Naive thymus-derived CD4-positive, alpha-beta T cell (primary cell): ENCODE measurements around the gene PZP. TPM values are rescaled to one million over a fixed set of nuclear protein-coding genes. Genes with fewer than 3 reads are reported as not detected.
A peak's percentile ranks its signal among the peaks of the same experiment; 100 is the strongest.
"Not testable (repeated sequence)": the region's sequence is repeated elsewhere in the genome, so short reads cannot be mapped to it uniquely, and the experiment has no call there.

Source experiments
- ATAC-seq: fragments of 150-1000 bp; cut with Tn5 transposase; 2 replicates; pipeline ENCODE4 v1.10.0; 2021; ENCODE audit warnings: mild to moderate bottlenecking, moderate library complexity
- CTCF ChIA-PET: fragments of 350-600 bp; sonication (Branson Sonifier 250); formaldehyde crosslinking; loops from one replicate; lab custom pipeline; 2021; ENCODE audit warnings: antibody characterized with exemption; lab: Charles Lee
- POLR2A ChIA-PET: fragments of 350-600 bp; sonication (Branson Sonifier 250); formaldehyde crosslinking; loops from one replicate; lab custom pipeline; 2021; ENCODE audit warnings: antibody characterized with exemption, inconsistent platforms; lab: Charles Lee
- DNase-seq, 9 donors: peaks; one replicate each; pipeline versions ENCODE4 v3.0.0 to v3.0.0-alpha.2; 2020 to 2022; ENCODE audit warnings: mixed read lengths in 1 of 9
- H3K27ac ChIP-seq: one replicate; pipeline ENCODE4 v1.7.0; 2013; ENCODE audit warnings: mild to moderate bottlenecking, low read depth, low read length, moderate library complexity
- H3K27me3 ChIP-seq, 2 donors: one replicate each; pipeline ENCODE4 v1.7.0; 2013; ENCODE audit warnings: low read length in 2 of 2, mild to moderate bottlenecking in 2 of 2, moderate library complexity in 2 of 2; ENCODE audit not compliant: control insufficient read depth in 2 of 2, insufficient read depth in 2 of 2
- H3K36me3 ChIP-seq, 3 experiments: 1 replicate in 2 of 3; 2 replicates in 1 of 3; pipeline ENCODE4 v1.7.0; 2013; ENCODE audit warnings: low read length in 3 of 3, mild to moderate bottlenecking in 3 of 3, moderate library complexity in 1 of 3; ENCODE audit not compliant: insufficient read depth in 3 of 3, control insufficient read depth in 2 of 3
- H3K4me1 ChIP-seq, 2 donors: one replicate each; pipeline ENCODE4 v1.7.0; 2013; ENCODE audit warnings: low read length in 2 of 2, mild to moderate bottlenecking in 2 of 2, moderate library complexity in 1 of 2; ENCODE audit not compliant: control insufficient read depth in 2 of 2, insufficient read depth in 2 of 2
- H3K4me3 ChIP-seq: 2 replicates; pipeline ENCODE4 v1.7.0; 2013; ENCODE audit warnings: mild to moderate bottlenecking, low read length
- H3K9me3 ChIP-seq, 3 experiments: 1 replicate in 2 of 3; 2 replicates in 1 of 3; pipeline ENCODE4 v1.7.0; 2013; ENCODE audit warnings: low read length in 3 of 3; ENCODE audit not compliant: control insufficient read depth in 2 of 3
- H3K27ac Mint-ChIP-seq, 9 donors: one replicate each; pipeline ENCODE4 v1.8.0; 2020 to 2022; ENCODE audit warnings: mixed read lengths in 9 of 9, mild to moderate bottlenecking in 8 of 9, moderate library complexity in 5 of 9, inconsistent platforms in 2 of 9
- H3K27me3 Mint-ChIP-seq, 5 donors: one replicate each; pipeline ENCODE4 v1.8.0; 2021 to 2022; ENCODE audit warnings: mixed read lengths in 5 of 5, mild to moderate bottlenecking in 1 of 5
- H3K36me3 Mint-ChIP-seq, 5 donors: one replicate each; pipeline ENCODE4 v1.8.0; 2020 to 2022; ENCODE audit warnings: mixed read lengths in 5 of 5, mild to moderate bottlenecking in 3 of 5, inconsistent platforms in 1 of 5
- H3K4me1 Mint-ChIP-seq, 7 donors: one replicate each; pipeline ENCODE4 v1.8.0; 2020 to 2022; ENCODE audit warnings: mixed read lengths in 7 of 7, mild to moderate bottlenecking in 3 of 7, inconsistent platforms in 1 of 7
- H3K4me3 Mint-ChIP-seq, 10 donors: one replicate each; pipeline ENCODE4 v1.8.0; 2020 to 2022; ENCODE audit warnings: mild to moderate bottlenecking in 10 of 10, mixed read lengths in 10 of 10, moderate library complexity in 6 of 10, inconsistent platforms in 2 of 10
- H3K9me3 Mint-ChIP-seq, 11 donors: one replicate each; pipeline ENCODE4 v1.8.0; 2020 to 2022; ENCODE audit warnings: mixed read lengths in 11 of 11, mild to moderate bottlenecking in 4 of 11, inconsistent platforms in 1 of 11, moderate library complexity in 1 of 11
- intact Hi-C, 2 donors: fragments of 100-400 bp; cut with micrococcal nuclease; formaldehyde crosslinking; loops; one replicate each; pipeline ENCODE4 v1.15.1; 2023
- polyA plus RNA-seq, 2 donors: library from polyadenylated mRNA; unstranded; fragments of 300-500 nt; fragmentation: Illumina TruSeq; gene quantifications; one replicate each; pipeline ENCODE4 v1.2.3, GENCODE V29; 2021
- total RNA-seq, 6 experiments: library from RNA in 5 of 6; stranded (reverse) in 5 of 6; gene quantifications; 1 replicate in 5 of 6; 2 replicates in 1 of 6; pipeline ENCODE4 v1.2.3 and lab custom pipeline; 2021 to 2026

The PZP gene
- total and polyA plus RNA-seq, 7 experiments from 2014 or later, result not detected

DNA sequence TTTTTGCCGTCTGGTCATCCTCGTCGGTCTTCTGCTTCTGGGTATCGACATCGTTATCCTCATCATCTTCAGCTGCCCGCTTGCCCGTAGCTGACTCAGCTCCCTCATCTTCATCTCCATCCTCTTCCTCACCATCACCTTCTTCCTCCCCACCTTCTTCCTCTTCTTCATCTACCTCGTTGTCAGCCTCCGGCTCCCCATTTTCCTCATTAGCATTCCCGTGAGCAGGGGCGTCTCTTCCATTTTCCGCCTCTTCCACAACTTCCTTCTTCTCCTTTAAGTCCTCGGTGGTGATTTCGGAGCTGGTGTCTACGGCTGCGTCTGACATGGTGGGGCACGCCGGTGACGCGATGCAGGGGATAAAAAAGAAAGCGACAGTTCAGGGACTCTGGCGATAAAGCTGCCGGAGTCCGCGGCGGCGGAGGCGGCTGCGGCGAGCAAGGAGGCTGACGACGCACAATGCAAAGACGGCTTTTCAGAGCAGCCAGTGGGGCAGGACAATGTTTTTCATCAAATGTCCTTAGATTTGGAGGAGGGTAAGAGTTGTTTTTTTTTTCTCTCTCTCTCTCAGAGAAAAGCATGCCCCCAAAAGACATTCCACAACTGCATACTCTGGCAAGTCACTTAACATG, 31.9 kb upstream of the PZP start:
- H3K4me3 Mint-ChIP-seq, result peak overlapping the region; percentile 84 to 96 (median 89)
- H3K36me3 ChIP-seq, CTCF ChIA-PET, H3K9me3 ChIP-seq, POLR2A ChIA-PET, H3K9me3 Mint-ChIP-seq, H3K27ac ChIP-seq, H3K27me3 ChIP-seq, H3K36me3 Mint-ChIP-seq, H3K4me1 ChIP-seq, intact Hi-C loops: not testable (repeated sequence)
- H3K27me3 Mint-ChIP-seq, result peaks cover 0 to 38% (median 5%) of the 10 kb centered on the region in 5 donors
- peaks cover 5 to 14% (median 11%) of the 10 kb centered on the region in 7 donors for H3K4me1 Mint-ChIP-seq
- DNase-seq (peak in 7 of 9 donors; percentile 1 to 23 (median 12)), ATAC-seq (peak; percentile 52)
- peak overlapping the region; percentile 32 to 89 (median 71) for H3K27ac Mint-ChIP-seq
- H3K4me3 ChIP-seq, result peak overlapping the region; percentile 51

DNA sequence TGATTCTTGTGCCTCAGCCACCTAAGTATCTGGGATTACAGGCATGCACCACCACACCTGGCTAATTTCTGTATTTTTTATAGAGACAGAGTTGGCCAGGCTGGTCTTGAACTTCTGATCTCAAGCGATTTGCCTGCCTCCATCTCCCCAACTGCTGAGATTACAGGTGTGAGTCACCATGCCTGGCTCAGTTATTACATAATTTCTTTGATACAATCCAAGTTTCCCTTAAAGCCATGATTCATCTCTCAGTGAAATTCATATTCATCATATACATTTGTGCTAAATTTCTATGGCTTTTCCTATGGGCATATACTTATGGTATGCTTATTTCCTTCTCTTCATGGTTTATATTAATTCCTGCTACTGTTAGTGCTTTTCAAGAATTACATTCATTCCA, 29.1 kb upstream of the PZP start:
- peaks cover 0 to 20% (median 0%) of the 10 kb centered on the region in 5 donors for H3K36me3 Mint-ChIP-seq
- H3K4me1 Mint-ChIP-seq, result peaks cover 5 to 14% (median 7%) of the 10 kb centered on the region in 7 donors
- H3K36me3 ChIP-seq, result no peaks in the 10 kb centered on the region
- DNase-seq, result no peak
- H3K9me3 Mint-ChIP-seq, result peaks cover 0 to 2% (median 0%) of the 10 kb centered on the region in 11 donors
- CTCF ChIA-PET, result no interaction called here
- no peak overlapping the region for H3K27ac Mint-ChIP-seq
- no peaks in the 10 kb centered on the region for H3K9me3 ChIP-seq
- no peak for ATAC-seq
- peaks cover 0 to 37% (median 5%) of the 10 kb centered on the region in 5 donors for H3K27me3 Mint-ChIP-seq
- no peak overlapping the region for H3K4me3 Mint-ChIP-seq
- H3K4me1 ChIP-seq, result peaks cover 0 to 5% of the 10 kb centered on the region in 2 donors
- intact Hi-C loops, result no loop called here
- no peaks in the 10 kb centered on the region for H3K27me3 ChIP-seq
- H3K4me3 ChIP-seq, result no peak overlapping the region
- no peak overlapping the region for H3K27ac ChIP-seq
- POLR2A ChIA-PET, result no interaction called here

DNA sequence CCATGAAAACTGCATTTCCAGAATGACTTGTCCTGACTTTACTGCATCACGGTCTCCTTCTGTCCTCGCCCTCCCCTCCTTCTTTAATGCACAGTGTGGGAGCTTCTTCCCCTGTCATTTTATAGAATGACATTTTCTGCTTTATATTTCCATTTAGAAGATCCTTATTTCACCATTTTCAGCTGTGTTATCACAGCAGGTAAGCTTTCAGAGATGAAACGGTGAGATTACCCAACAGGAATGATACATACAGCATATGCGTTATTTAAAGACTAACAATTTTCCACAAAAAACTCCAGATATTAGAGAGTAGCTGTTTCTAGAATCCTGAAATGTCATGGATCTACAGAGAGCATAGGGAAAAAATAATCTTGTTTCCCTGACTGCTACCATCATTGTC, 27.3 kb upstream of the PZP start:
- POLR2A ChIA-PET, result no interaction called here
- H3K9me3 ChIP-seq, result no peaks in the 10 kb centered on the region

DNA sequence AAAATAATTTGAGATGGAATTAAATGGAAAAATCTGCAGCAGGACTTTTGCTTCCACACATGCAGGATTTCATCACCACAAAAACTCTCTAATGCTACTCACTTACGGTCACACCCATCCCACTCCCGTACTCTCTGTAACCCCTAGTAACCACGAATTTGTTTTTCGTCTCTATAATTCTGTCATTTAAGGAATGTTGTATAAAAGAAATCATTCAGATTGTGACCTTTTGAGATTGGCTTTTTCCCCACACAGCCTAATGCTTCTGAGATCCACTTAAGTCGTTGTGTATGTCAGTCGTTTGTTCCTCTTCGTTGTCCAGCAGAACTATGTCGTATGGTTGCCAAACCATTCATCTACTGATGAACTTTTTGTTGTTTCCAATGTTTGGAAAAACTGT, 19.8 kb upstream of the PZP start:
- no peaks in the 10 kb centered on the region for H3K27me3 ChIP-seq
- H3K9me3 Mint-ChIP-seq, result peaks cover 0 to 15% (median 2%) of the 10 kb centered on the region in 11 donors
- H3K36me3 ChIP-seq, result no peaks in the 10 kb centered on the region
- POLR2A ChIA-PET, result no interaction called here
- CTCF ChIA-PET, result no interaction called here
- ATAC-seq (no peak), DNase-seq (no peak)
- H3K27me3 Mint-ChIP-seq, result peaks cover 0 to 16% (median 5%) of the 10 kb centered on the region in 5 donors
- H3K9me3 ChIP-seq, result no peaks in the 10 kb centered on the region
- H3K4me3 Mint-ChIP-seq, result no peak overlapping the region
- H3K4me3 ChIP-seq, result no peak overlapping the region
- no peak overlapping the region for H3K27ac ChIP-seq
- intact Hi-C loops, result no loop called here
- H3K4me1 Mint-ChIP-seq, result peaks cover 0 to 1% (median 0%) of the 10 kb centered on the region in 7 donors
- H3K36me3 Mint-ChIP-seq, result peaks cover 0 to 21% (median 4%) of the 10 kb centered on the region in 5 donors
- no peak overlapping the region for H3K27ac Mint-ChIP-seq
- H3K4me1 ChIP-seq, result no peaks in the 10 kb centered on the region

More for the DNA sequence above, 27.3 kb upstream of the PZP start:
- no peak overlapping the region for H3K4me3 Mint-ChIP-seq
- Histone ChIP-seq H3K4me3 (no peak overlapping the region), H3K4me1 (peaks cover 0 to under 1% of the 10 kb centered on the region in 2 donors), H3K27ac (no peak overlapping the region), H3K36me3 (no peaks in the 10 kb centered on the region), H3K27me3 (no peaks in the 10 kb centered on the region)
- CTCF ChIA-PET, result no interaction called here
- H3K27me3 Mint-ChIP-seq, result peaks cover 0 to 24% (median 5%) of the 10 kb centered on the region in 5 donors
- peaks cover 0 to 20% (median 0%) of the 10 kb centered on the region in 5 donors for H3K36me3 Mint-ChIP-seq
- DNase-seq (no peak), ATAC-seq (no peak)
- no peak overlapping the region for H3K27ac Mint-ChIP-seq
- intact Hi-C loops, result no loop called here
- peaks cover 0 to 2% (median 0%) of the 10 kb centered on the region in 11 donors for H3K9me3 Mint-ChIP-seq
- peaks cover 4 to 7% (median 6%) of the 10 kb centered on the region in 7 donors for H3K4me1 Mint-ChIP-seq

DNA sequence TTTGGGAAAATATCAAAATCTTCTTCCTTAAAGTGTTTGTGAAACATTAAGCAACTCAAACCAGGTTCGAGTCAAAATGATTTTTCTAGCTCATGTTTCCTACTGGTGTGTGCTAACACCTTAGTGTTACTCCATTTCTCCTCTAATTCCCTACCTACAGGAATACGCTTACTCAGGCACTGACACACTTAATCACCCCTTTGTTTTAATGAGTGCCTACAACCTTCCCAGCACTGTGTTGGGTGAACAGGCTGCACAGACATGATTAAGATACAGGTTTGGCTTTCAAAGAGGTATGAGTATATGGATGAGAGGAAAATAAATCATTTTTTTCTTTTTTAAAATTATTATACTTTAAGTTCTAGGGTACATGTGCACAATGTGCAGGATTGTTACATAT, 15.6 kb upstream of the PZP start:
- no peak overlapping the region for H3K27ac Mint-ChIP-seq
- H3K9me3 ChIP-seq, result no peaks in the 10 kb centered on the region
- intact Hi-C loops, result no loop called here
- H3K4me3 Mint-ChIP-seq, result no peak overlapping the region
- peaks cover 0 to 15% (median 3%) of the 10 kb centered on the region in 11 donors for H3K9me3 Mint-ChIP-seq
- H3K36me3 Mint-ChIP-seq, result peaks cover 0 to 20% (median 4%) of the 10 kb centered on the region in 5 donors
- no peak overlapping the region for H3K4me3 ChIP-seq
- ATAC-seq (no peak), DNase-seq (no peak)
- H3K4me1 ChIP-seq, result no peaks in the 10 kb centered on the region
- no peak overlapping the region for H3K27ac ChIP-seq
- peaks cover 0 to 16% (median 3%) of the 10 kb centered on the region in 5 donors for H3K27me3 Mint-ChIP-seq
- ChIA-PET CTCF (no interaction called here), POLR2A (no interaction called here)
- no peaks in the 10 kb centered on the region for H3K36me3 ChIP-seq
- no peaks in the 10 kb centered on the region for H3K4me1 Mint-ChIP-seq
- H3K27me3 ChIP-seq, result no peaks in the 10 kb centered on the region

DNA sequence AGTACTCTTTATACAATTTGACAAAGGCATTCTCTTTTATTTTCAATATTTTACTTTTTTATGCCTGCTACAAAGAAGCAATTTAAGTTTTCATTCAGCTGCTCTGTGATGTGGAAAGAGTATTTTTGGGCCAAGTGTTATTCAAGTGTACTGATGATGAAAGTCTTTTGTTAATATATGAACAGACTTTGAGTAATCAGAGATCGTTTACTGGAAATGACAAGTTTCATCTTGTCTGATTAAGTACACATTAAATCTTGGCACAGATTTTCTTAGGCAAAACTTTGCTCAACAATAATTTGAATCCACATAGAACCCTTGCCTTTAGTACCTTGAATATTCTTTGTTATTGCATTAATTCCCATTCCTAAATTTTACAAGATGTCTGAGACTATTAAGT, 13.3 kb upstream of the PZP start:
- no peak overlapping the region for H3K27ac ChIP-seq
- CTCF ChIA-PET, result no interaction called here
- Mint-ChIP-seq H3K4me3 (no peak overlapping the region), H3K27ac (no peak overlapping the region), H3K9me3 (peaks cover 0 to 11% (median 3%) of the 10 kb centered on the region in 11 donors), H3K27me3 (peaks cover 0 to 2% (median 0%) of the 10 kb centered on the region in 5 donors), H3K4me1 (no peaks in the 10 kb centered on the region), H3K36me3 (peaks cover 0 to 17% (median 4%) of the 10 kb centered on the region in 5 donors)
- no peaks in the 10 kb centered on the region for H3K4me1 ChIP-seq
- ATAC-seq, result no peak
- H3K27me3 ChIP-seq, result no peaks in the 10 kb centered on the region
- H3K9me3 ChIP-seq, result no peaks in the 10 kb centered on the region
- DNase-seq, result no peak
- POLR2A ChIA-PET, result no interaction called here
- H3K4me3 ChIP-seq, result no peak overlapping the region
- no peaks in the 10 kb centered on the region for H3K36me3 ChIP-seq
- intact Hi-C loops, result no loop called here

DNA sequence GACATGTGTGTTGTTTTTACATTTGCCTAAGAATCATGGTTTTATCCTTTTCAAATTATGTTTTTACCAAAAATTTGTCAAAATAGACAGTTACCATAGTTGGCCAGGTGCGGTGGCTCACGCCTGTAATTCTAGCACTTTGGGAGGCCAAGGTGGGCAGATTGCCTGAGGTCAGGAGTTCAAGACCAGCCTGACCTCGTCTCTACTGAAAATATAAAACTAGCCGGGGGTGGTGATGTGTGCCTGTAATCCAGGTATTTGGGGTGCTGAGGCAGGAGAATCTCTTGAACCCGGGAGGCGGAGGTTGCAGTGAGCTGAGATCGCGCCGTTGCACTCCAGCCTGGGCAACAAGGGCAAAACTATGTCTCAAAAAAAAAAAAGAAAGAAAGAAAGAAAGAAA, 12.8 kb upstream of the PZP start:
- H3K27me3 Mint-ChIP-seq, H3K36me3 ChIP-seq, CTCF ChIA-PET, H3K27ac ChIP-seq, H3K4me1 ChIP-seq, H3K27me3 ChIP-seq, ATAC-seq, H3K27ac Mint-ChIP-seq, POLR2A ChIA-PET, DNase-seq, intact Hi-C loops, H3K9me3 ChIP-seq, H3K4me1 Mint-ChIP-seq, H3K4me3 Mint-ChIP-seq, H3K4me3 ChIP-seq: not testable (repeated sequence)
- Mint-ChIP-seq H3K36me3 (peaks cover 0 to 17% (median 4%) of the 10 kb centered on the region in 5 donors), H3K9me3 (peaks cover 0 to 14% (median 3%) of the 10 kb centered on the region in 11 donors)
